GM19467 (cell line): ENCODE measurements around the gene PLA2R1.
A peak's percentile ranks its signal among the peaks of the same experiment; 100 is the strongest.

Experiments
- ATAC-seq: cut with Tn5 transposase; IDR thresholded peaks from one replicate; pipeline ENCODE4 v1.9.1; 2021; ENCODE audit warnings: mild to moderate bottlenecking, moderate library complexity; ENCODE audit not compliant: unreplicated experiment

Gene PLA2R1

DNA sequence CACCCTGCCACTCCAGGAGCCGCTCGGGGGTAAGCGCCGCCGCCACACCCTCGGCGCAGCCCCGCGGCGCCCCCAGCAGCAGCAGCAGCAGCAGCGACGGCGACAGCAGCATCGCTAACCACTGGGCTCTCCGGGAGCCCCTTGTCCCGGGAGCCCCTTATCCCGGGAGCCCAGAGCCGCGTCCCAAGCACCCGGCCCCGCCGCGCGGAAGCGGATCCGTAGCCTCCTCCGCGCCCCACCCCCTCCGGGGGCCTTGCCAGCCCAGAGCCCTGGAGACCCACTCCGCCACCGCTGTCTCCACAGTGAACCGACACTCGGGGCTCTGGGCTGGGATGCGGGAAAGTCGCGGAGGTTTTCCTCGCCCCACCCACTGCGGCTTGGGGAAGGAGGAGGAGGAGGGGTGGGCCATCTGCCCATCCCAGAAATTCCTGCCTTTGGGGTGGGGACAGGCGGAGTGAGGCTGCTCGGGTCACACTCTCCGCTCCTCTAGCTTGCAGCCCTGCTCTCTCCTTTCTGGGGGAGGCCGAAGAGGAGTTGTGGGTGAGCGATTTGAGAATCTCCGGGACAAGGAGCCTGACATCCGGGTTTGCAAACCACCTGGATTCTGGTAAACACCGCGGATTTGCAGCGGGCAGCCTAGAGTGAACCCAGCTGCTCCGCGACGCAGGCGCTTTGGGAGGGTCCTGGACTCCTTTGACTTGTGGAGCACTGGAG is at the start of gene PLA2R1:
Gene PLA2R1, minus strand, starts transcription at position 324 of the 714 bp plus-strand sequence. Its CDS starts 212 bp downstream, at position 112.
- ATAC-seq = no peak

DNA sequence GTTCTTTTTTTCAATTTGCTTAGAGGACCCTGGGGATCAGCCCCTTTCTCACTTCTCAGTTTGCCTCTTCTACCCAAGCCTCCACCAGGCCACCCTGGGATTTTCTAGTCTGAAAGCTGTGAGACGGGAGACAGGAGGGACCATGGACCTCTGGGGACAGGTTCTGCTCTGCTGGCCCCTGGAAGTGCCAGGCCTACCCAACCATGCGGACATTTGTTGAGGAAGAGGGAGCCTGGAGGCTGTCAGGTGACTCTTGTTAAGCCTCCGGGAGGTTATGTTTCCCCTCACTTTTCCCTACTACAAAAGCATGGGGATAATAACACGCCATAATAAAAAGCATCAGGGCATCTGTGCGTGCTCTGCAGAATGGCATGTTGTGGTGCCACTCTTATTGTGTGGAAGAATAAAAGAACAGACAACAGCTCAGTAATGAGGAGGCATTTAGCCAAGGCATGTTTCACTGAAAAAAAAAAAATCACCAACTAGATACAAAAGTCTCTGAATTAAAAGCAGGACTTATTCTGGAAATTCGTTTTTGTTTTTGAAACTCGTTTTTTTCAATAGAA is 48.3 kb upstream of the PLA2R1 start:
- no peak for ATAC-seq

DNA sequence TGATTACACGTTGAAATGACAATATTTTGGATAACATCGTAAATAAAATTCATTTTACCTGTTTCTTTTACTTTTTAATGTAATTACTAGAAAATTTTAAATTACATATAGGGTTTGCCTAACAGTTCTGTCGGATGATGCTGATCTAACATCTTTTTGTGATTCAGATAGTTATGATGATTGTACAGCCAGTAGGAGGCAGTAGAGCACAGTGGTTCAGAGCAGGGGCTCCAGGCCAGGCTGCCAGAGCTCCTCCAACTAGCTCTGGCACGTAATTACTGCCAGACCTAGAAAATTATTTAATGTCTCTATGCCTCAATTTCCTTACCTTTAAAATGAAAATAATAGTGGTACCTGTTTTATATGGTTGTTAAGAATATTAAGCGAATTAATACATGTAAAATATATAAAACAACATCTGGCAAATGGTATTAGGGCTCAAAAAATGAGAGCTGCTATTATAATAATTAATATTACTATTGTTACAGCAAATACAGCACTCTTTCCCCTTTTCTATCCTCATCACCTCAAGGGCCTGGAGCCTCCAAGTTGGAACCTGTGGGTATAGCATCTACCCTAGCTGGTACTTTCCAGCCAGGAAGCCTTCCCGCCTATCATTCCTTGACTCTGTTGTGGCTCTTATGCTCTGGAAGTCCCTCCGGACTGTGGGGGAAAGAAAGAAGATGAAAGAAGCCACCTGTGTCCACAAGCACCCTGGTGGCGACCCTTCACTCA is 47.7 kb upstream of the PLA2R1 start:
- peak; percentile 78 for ATAC-seq

DNA sequence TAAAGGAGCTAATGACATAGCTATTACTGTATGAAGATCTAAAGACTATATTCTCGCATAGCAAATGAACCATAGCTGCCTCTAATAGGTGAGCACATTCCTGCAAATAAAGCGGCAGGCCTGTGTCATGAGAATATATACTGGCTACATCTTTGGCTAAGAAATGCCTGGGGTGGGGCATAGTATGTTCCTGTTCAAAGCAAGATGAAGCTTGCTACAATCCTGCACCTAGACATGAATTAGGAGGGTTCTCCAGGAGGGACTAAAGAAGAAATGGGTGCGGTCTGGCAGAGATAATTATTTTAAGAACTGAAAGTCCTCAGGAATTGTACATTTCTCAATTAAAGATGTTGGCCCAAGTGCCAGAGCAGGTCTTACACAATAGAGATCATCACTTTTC is 46.8 kb upstream of the PLA2R1 start:
- ATAC-seq = no peak

DNA sequence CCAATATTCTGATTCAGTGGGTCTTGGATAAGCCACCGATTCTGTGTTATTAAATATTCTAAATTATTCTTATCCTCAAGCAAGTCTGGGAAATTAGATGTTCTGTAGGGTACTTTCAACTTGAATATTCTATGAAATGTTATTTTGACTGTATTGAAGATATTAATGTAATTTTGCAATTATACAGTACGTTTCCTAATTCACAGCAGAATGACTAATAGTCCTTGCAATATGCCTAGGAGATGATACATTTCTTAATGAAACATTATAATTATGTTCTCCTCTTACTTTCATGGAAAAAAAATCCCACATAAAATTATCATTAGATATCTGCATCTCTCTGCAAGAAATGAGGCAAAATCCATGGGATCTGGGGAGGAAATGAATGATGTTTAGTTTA is 46.2 kb upstream of the PLA2R1 start:
- ATAC-seq = no peak

DNA sequence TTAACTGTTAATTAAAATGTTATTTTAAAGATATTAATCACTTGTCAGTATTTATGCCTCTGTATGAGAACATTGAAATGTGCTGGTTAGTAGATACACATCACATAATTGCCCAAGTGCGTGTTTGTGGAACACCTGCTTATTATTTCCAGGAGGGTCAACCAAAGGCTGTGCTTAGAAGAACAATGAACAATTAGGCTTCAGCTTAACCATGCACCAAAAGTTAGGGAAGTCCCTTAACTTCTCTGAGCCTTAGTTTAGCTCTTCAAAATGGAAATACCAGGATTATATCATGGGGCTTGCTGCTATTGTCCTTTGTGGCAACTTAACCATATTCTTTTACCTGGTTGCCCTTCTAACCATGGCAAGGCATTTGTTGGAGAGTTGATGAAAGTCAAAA is 43.0 kb upstream of the PLA2R1 start:
- ATAC-seq = no peak

DNA sequence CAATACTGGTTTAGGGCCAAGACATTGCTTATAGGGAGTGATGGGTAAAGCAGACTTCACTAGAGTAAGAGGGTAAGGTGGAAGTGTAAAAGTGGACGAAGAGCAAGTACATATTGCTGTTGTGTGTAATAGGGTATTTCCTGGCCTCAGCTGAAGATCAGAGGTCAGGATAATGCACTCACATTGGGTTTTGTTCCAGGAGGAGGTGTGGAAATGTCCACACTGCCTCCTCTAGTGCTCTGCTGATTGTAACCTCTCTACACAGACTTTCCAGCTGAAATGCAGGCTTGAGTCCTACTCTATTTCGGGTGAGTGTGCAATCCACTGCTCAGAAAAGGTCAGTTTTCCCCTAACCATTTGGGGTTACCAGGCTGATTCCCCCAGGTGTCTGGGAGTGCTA is 41.7 kb upstream of the PLA2R1 start:
- ATAC-seq = no peak

DNA sequence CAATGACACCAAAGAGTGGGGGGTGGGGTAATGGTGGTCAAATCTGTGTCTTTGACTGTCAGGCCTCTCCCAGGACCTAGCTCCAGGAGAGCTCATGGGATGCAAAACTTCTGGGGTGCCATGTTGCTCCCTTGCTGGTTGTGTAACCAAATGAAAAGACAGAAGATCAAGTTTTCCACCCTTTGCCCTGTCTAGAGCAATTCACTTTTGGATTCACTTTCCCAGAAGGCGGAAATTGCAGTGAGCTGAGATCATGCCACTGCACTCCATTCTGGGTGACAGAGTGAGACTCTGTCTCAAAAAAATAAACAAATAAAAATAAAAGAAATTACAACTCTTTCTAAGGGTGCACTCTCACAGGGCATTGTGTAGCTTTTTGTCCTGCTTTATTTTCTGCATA is 34.9 kb upstream of the PLA2R1 start:
- no peak for ATAC-seq

DNA sequence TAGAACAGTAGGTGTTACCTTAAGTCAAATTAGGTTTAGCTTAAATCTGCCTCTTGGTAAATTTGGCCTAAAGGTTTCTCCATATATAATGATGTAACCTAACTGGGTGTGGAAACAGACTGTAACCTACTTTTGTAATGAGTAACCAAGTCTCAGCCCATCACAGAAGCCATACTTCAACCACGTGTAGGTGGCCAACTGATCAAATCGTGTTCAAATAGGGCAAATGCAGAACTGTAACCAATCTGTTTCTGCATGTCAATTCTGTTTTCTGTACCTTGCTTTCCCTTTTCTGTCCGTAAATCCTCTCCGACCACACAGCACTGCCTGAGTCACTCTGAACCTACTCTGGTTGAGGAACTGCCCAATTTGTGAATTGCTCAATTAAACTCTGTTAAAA is 34.0 kb upstream of the PLA2R1 start:
- ATAC-seq = no peak

DNA sequence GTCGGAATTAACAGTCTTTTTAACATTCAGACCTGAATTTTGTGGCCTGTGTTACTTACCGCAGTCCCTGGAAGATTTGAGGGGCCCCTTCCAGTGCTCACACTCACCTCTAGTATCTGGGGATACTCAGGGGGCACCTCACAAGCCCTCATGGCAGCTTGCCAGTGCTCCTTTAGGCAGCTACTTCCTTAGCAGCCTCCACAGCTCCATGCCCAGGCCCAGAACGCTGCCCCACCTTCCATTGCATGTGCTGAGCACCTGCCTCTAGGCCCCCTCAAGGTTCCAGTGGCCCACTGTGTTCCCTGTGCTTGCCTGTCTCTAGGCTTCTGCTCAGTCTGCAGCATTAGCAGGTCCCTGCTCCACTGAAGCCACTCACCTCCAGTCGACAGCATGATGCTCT is 30.0 kb upstream of the PLA2R1 start:
- no peak for ATAC-seq

DNA sequence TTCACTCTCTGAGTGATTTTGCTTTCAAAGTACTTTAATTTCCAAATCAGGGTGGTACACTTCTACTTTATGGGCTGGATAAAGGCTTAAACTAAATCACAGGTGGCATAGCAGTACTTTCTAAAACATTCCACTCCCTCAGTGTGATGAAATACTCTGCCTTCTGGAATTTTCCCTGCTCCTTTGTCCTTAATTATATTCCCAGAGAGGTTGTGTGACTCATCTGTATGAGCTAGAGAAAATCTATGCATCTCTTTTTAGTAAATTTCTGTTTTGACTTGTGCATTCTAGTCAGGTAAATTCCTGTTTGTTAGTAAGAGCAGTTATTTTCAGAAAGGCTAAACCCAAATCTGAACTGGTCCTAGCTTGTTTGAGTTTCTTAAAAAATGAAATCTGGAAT is 29.0 kb upstream of the PLA2R1 start:
- ATAC-seq = no peak

DNA sequence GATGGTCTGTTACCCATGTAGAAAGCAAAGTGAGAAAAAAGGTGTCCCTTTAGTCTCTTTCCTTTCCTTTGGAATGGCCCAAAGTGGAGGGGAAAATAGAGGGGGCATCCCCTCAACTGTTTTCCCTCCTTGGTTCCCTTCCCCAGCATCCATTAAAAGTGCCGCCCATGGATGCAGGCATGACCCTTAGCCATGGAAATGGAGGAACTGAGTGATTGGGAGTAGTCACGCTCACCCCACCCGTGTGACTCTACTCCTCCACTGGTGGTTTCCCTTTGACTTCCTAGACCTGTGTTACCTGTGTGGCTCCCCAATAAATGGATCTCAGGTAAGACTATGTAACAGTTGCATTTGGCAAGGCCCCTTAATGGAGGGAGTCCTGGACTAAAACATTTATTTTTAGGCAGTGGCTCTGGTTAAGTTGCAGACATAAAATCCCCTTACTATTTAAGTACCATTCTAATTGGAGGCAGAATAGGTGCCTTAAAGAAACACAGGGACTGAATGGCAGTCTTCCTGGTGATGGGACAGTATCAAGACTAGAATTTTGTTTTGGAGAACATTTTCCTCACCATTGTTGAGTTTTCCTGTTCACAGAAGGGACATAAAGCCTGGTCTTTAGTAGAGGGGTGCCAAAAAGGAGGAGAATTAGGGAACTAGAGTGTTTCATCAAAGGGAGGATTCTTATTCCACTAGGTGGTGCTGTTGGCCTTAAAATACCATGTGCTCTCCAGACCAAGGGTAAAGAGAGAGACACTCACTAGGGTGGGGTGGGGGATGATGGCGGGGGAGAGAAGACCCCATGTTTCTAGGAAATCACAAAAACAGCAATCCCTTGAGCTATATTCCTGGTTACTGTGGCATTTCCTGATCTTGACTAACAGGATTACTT is 25.7 kb upstream of the PLA2R1 start:
- ATAC-seq = no peak

DNA sequence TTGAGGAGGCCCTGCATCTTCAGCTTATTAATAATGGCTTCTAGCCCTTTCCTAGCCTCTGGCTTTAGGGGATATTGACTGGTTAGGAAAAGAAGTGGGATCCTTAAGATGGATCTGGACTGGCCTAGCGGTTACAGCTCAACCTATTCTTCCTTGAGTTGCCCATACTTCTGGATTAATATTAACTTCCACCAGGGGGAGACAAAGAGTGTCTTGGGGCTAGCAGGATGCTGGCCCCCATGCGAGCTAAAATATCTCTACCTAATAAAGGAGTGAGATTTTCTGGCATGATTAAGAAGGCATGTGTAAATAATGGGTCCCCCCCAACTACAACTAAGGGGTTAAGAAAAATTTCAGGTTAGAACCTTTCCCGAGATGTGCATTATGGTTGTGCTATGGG is 23.2 kb upstream of the PLA2R1 start:
- ATAC-seq = no peak

DNA sequence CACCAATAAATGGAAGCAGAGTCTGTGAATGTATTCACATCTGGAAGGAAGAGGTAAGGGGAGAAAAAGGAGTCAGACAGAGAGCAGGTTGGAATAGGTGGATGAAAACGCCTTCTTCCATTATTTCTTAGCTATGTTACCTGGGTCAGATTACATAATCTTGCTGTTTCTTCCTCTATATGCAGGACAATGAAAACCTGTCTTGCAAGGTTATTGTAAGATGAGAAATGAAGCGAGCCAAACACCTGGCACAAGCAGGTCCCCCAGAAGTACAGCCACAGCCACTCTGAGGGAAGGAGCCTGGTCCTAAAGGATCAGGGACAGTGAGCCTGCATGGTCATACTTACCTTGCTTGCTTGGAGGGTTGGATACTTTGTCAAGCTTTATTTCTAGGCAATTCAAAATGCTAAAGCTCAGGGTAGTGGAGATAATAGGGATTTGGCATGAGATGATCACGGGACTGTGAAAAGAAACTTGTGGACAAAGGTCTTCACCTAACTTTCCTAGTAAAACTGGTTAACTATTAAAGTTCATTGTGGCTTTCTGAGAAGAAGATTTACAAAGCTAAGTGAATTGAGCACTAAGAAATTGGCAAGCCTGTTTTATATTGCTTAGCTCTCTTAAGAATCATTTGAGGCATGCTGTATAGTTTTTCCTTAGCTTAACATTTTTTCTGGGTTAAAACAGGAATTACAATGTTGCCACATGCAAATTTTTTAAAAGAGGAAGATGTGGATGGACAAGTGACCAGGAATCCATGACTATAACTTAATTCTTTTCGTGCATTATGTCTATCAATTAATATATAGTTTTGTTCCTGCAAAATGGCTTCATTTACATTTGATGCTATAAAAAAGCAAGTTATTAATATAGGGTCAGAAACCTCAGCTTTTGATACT is 15.7 kb upstream of the PLA2R1 start:
- ATAC-seq = no peak

DNA sequence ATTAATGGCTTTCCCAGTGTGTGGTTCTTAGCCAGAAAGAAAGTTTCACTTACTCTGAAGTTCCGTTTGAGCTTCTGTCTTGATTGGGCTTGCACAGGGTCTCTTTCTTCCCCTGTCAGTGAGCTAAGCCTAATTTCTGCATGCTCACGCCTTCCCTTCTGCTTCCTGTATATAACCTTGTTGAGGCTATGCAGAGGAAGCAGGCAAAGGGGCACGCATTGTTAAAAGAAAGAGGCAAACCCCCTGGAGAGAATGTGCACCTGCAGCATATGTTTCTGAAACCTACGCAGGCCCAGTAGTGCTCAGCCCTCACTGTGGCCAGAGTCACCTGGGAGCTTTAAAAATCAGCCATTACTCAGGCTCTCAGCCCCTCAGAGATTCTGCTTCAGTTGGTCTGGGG is 14.5 kb upstream of the PLA2R1 start:
- ATAC-seq = no peak

DNA sequence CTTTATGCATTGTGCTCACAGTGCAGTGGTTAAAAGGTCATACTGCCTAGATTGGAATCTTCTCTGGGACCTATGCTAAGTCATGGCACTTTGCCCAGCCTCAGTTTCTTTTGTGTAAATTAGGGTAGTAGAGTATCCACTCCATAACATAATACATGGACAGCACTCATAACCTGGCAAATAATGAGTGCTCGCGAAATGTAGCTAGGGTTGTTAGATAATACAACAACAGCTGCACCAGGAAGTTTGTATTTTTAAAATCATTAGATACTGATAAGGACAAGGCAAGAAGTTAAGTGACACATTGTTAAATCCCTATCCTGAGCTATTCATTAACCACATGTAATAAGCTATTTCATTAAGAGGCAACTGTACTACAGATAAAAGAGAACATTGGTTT is 13.8 kb upstream of the PLA2R1 start:
- ATAC-seq = no peak

DNA sequence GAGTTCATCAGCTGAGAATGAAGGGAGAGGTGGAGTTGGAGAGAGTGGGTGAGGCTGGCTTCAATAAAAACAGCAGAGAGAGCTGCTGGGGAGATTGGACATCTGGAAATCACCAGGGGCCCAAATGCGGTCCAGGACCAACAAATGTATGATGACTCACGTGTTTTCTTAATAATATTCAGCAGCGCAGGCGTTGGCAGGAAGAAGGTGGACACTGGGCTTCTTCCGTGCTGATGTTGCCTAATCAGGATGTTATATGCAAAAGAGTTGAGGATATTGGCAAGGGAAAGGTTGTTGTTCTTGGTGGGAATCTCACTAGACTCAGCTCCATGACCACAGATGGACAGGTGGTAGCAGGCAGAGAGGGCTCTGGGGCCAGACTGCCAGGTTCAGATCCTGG is 12.8 kb upstream of the PLA2R1 start:
- ATAC-seq = no peak

DNA sequence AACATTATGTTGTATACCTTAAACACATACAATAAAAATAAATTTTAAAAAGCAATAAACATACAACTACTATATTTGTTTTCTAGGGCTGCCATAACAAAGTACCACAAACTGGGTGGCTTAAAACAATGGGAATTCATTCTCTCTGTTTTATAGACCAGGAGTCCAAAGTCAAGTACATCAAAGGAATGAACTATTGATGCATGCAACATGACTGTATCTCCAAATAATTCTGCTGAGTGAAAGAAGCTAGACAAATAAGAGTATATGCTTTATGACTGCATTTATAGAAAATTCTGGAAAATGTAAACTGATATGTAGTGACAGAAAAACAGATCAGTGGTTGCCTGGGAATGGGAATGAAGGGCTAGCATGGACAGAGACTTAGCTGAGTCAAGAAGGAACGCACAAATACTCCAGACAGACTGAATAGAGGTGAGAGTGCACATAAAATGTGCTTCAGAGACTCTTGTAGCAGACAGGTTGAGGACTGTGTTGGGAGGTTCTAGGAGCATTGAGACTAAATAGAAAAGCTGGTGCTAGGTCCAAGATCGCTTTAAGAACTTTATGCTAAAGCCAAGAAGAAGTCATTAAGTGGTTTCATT is 11.0 kb upstream of the PLA2R1 start:
- no peak for ATAC-seq

DNA sequence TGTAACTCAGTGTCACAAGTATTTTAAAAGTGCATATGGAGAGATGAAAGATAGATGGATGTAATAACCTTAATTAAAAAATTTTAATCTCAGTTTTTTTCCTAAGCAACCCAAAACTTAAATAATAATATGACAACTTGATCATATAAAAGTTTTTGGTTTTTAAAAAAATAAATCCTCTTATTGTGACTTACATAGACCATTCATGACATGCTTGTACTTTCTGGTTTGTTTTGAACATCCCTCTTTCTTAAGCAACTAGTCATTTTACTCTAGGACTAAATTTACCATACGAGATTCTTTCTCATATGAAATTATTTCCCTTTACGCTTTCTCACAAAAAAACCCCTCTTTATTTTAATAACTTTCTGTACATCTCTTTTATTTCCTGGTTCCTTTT is 6.5 kb upstream of the PLA2R1 start:
- no peak for ATAC-seq

DNA sequence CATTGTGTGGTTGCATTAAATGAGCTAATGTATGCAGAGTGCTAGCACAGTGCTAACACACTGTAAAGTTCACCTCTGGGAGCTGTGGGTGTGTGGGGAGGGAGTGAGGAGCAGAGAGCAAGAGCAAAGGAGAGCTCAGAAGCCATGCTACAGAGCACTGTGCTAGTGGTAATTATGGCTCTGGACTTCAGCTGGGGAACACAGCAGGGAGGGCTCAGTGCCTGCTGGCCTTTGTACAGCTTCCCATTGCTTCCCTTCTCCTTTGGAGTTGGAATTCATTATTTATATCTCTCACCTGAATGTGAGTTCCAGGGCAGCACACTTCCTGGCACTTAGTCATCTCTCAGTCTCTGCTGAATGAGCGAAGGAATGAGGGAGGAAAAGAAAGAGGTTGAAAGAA is 2.5 kb upstream of the PLA2R1 start:
- ATAC-seq = no peak
